Skeletal muscle cell (primary cell): Measurements from ENCODE around the gene TFF1.

Experiments
- DNase-seq: peaks from one replicate; pipeline ENCODE4 v3.0.0-alpha.2; 2010; ENCODE audit warnings: low read depth
- H3K4me3 ChIP-seq: 2 replicates; pipeline ENCODE4 v1.5.1; 2011; ENCODE audit warnings: low read depth, mild to moderate bottlenecking, control low read depth, low read length, moderate library complexity

TFF1 gene

GRCh38 chr21:42349420-42350317 lies 16.7 kb downstream of the TFF1 start:
- no peak for DNase-seq
- H3K4me3 ChIP-seq: no peak overlapping the region

- no peak for DNase-seq
Observed at GRCh38 chr21:42348762-42349161, 17.6 kb downstream of the TFF1 start.

GRCh38 chr21:42347601-42348327 lies 18.6 kb downstream of the TFF1 start:
- H3K4me3 ChIP-seq: no peak overlapping the region
- DNase-seq: no peak

More at GRCh38 chr21:42348762-42349161, 17.6 kb downstream of the TFF1 start:
- no peak overlapping the region for H3K4me3 ChIP-seq

GRCh38 chr21:42346866-42347600 lies 19.3 kb downstream of the TFF1 start:
- no peak overlapping the region for H3K4me3 ChIP-seq
- DNase-seq: no peak

DNA sequence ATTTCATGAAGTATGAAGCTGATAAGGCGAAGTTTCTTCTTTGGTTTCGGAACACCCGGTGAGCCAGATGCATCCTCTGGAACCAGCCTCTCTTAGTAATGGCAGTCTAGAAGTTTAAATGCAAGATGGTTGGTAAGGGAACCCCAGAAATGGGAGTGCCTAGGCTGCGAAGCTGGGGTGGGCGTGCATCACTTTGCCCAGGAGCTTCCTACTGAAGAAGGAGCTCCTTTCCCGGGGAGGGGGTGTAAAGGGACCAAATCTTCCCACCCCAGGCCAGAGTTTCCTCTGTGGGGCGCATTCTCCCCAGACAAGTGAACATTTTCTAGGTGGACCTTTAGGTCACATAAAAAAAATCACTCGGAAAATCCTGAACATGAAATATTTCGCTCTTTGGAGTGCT lies 19.9 kb downstream of the TFF1 start:
- DNase-seq: no peak
- no peak overlapping the region for H3K4me3 ChIP-seq

DNA sequence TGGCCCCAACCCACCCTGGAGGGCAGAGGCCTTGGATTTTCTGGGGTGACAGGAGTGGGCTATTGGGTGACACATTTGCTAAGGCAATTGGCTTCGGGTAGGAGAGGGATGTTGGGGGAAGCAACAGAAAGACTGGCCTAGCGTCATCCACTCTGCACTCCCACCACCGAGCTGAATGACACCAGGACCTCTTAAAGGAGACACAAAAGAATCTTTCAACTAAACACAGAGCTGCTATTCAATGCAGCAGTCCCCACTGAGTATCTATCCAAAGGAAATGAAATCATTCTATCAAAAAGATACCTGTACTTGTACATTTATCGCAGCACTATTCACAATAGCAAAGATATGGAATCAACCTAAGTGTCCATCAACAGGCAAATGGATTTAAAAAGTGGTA lies 21.7 kb downstream of the TFF1 start:
- no peak for DNase-seq
- H3K4me3 ChIP-seq: no peak overlapping the region

DNA sequence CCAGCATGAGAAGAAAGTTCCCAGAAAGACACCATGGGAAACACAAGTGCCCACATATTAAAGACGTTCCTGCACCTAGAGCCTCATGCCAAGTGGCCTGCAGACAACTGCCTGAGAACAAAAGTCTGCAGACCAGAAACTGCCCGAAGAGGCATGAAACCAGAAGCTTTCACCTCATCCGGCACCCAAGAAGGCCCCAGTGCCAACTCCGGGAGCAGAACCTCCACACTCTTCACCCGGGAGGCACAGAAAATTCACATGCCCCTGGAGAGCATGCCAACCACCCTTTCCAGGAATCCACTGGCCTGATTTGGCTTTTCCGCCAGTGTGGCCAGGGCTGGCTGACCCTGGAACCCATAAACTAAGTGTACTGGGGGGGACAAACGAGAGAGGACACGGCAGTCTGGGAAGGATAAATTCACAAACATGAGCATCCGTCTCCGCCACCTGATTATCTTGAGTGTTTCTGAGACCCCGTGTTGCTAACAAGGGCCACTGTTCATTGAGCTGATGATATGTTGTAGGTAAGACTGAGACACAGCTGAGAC lies 22.3 kb downstream of the TFF1 start:
- no peak overlapping the region for H3K4me3 ChIP-seq
- DNase-seq: no peak

- H3K4me3 ChIP-seq: no peak overlapping the region
- no peak for DNase-seq
Observed at GRCh38 chr21:42343556-42343955, 22.8 kb downstream of the TFF1 start.

- H3K4me3 ChIP-seq: no peak overlapping the region
- DNase-seq: no peak
Observed at GRCh38 chr21:42343101-42343500, 23.2 kb downstream of the TFF1 start.

DNA sequence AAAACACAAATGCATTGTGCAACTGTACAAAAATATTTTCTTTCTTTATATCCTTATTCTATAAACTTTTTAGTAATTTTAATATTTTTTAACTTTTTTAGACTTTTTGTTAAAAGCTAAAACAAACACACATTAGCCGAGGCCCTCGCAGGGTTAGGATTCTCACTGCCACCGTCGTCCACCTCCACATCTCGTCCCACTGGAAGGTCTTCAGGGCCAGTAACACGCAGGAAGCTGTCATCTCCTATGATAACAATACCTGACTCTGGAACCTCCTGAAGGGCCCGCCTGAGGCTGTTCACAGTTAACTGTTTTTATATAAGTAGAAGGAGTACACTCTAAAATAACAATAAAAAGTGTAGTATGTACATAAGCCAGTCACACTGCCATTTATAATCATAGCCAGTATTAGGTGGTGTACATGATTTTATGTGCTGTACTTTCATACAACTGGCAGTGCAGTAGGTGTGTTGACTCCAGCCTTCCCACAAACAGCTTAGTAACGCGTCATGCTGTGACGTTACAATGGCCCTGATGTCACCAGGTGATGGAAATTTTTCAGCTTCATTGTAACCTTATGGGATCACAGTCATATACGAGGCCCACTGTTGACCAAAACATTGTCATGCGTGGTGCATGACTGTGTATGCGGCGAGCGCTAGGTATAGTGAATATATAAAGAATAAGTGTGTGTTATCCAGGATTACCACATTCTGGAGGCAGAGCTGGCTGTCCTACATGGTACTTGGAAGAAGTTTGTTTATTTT lies 24.4 kb downstream of the TFF1 start:
- H3K4me3 ChIP-seq: no peak overlapping the region
- no peak for DNase-seq

GRCh38 chr21:42340187-42341050 lies 25.9 kb downstream of the TFF1 start:
- DNase-seq: no peak
- H3K4me3 ChIP-seq: no peak overlapping the region

GRCh38 chr21:42338729-42339715 lies 27.3 kb downstream of the TFF1 start:
- no peak for DNase-seq
- no peak overlapping the region for H3K4me3 ChIP-seq

- no peak overlapping the region for H3K4me3 ChIP-seq
- no peak for DNase-seq
Observed at GRCh38 chr21:42337830-42338728, 28.3 kb downstream of the TFF1 start.

DNA sequence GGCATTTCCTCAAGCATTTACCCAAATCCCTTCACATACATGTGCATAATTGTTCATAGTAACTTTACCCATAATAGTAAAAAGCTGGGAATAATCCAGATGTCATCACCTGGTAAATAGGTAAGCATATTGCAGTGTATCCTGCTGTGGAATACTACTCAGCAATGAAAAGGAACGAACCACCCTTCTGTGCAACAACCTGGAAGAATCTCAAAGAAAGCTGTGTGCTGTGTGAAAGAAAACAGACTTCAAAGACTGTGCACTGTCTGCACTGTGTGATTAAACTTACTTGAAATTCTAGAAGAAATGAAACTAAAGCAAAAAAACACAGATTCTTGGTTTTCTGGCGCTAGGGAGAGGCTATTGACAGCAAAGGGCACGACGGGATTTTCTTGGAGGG lies 29.1 kb downstream of the TFF1 start:
- H3K4me3 ChIP-seq: no peak overlapping the region
- DNase-seq: no peak

DNA sequence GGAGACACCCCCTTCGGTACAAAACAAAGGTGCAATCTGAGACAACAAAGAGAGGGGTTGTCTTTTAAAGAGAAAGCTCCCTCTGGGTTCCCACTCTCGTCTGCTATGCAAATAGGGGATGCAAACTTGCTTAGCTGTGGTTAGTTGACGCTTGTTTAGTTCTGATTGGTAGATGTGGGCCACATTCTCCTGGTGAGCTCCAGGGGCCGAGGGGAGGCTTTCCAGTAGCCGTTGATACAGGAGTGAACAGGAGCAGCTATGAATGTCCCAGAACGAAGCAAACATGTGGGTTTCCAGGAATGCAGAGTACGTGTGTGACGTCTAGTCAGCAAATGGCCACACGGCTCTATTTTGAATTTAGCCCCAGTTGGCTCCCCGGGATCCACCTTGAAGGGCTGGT lies 30.3 kb downstream of the TFF1 start:
- DNase-seq: no peak
- no peak overlapping the region for H3K4me3 ChIP-seq
